ENCODE results near the gene APOA1. TPM values are rescaled to one million over a fixed set of nuclear protein-coding genes. Genes with fewer than 3 reads are reported as not detected.

Gene APOA1
- total RNA-seq, 1 donor: under 0.01 TPM

GRCh38 chr11:116814502-116814901 lies 22.9 kb downstream of the APOA1 start:
- Histone ChIP-seq H3K4me3 (ENCODE audit: insufficient read depth, low read length) (no peak overlapping the region), H2AFZ (ENCODE audit: low read length) (no peak overlapping the region), H3K27me3 (ENCODE audit: insufficient read depth, low read length) (no peaks in the 10 kb centered on the region), H3K27ac (ENCODE audit: low read depth, low read length) (peak overlapping the region; percentile 7), H3K79me2 (ENCODE audit: insufficient read depth, low read length) (no peaks in the 10 kb centered on the region), H3K4me2 (ENCODE audit: insufficient read depth, low read length) (no peak overlapping the region), H3K4me1 (ENCODE audit: insufficient read depth, low read length) (peaks cover 6% of the 10 kb centered on the region), H3K9me3 (ENCODE audit: low read depth, low read length) (no peaks in the 10 kb centered on the region), H4K20me1 (ENCODE audit: insufficient read depth, low read length) (no peaks in the 10 kb centered on the region), H3K36me3 (ENCODE audit: insufficient read depth, low read length) (no peaks in the 10 kb centered on the region)
- TF ChIP-seq CTCF (IDR thresholded peaks at IDR 0.05; ENCODE audit: extremely low read depth, low read depth, low read length): no peak
- no peak for DNase-seq (ENCODE audit: insufficient read length, low spot score, missing footprints)

- Histone ChIP-seq H3K4me1 (ENCODE audit: insufficient read depth, low read length) (peaks cover 10% of the 10 kb centered on the region), H3K79me2 (ENCODE audit: insufficient read depth, low read length) (no peaks in the 10 kb centered on the region), H3K27ac (ENCODE audit: low read depth, low read length) (peak overlapping the region; percentile 52), H2AFZ (ENCODE audit: low read length) (peak overlapping the region; percentile 14), H3K36me3 (ENCODE audit: insufficient read depth, low read length) (no peaks in the 10 kb centered on the region), H3K9me3 (ENCODE audit: low read depth, low read length) (no peaks in the 10 kb centered on the region), H3K27me3 (ENCODE audit: insufficient read depth, low read length) (no peaks in the 10 kb centered on the region), H3K4me2 (ENCODE audit: insufficient read depth, low read length) (no peak overlapping the region), H4K20me1 (ENCODE audit: insufficient read depth, low read length) (no peaks in the 10 kb centered on the region), H3K4me3 (ENCODE audit: insufficient read depth, low read length) (no peak overlapping the region)
- no peak for TF ChIP-seq CTCF (IDR thresholded peaks at IDR 0.05; ENCODE audit: extremely low read depth, low read depth, low read length)
- no peak for DNase-seq (ENCODE audit: insufficient read length, low spot score, missing footprints)
Measured at GRCh38 chr11:116813781-116814471, 23.5 kb downstream of the APOA1 start.

GRCh38 chr11:116813170-116813569 lies 24.3 kb downstream of the APOA1 start:
- H3K4me3 ChIP-seq (ENCODE audit: insufficient read depth, low read length): no peak overlapping the region
- no peaks in the 10 kb centered on the region for H4K20me1 ChIP-seq (ENCODE audit: insufficient read depth, low read length)
- no peak overlapping the region for H3K27ac ChIP-seq (ENCODE audit: low read depth, low read length)
- no peak overlapping the region for H3K4me2 ChIP-seq (ENCODE audit: insufficient read depth, low read length)
- no peak for DNase-seq (ENCODE audit: insufficient read length, low spot score, missing footprints)
- peaks cover 16% of the 10 kb centered on the region for H3K4me1 ChIP-seq (ENCODE audit: insufficient read depth, low read length)
- no peak overlapping the region for H2AFZ ChIP-seq (ENCODE audit: low read length)
- no peaks in the 10 kb centered on the region for H3K27me3 ChIP-seq (ENCODE audit: insufficient read depth, low read length)
- H3K79me2 ChIP-seq (ENCODE audit: insufficient read depth, low read length): no peaks in the 10 kb centered on the region
- H3K36me3 ChIP-seq (ENCODE audit: insufficient read depth, low read length): no peaks in the 10 kb centered on the region
- no peaks in the 10 kb centered on the region for H3K9me3 ChIP-seq (ENCODE audit: low read depth, low read length)
- no peak for TF ChIP-seq CTCF (IDR thresholded peaks at IDR 0.05; ENCODE audit: extremely low read depth, low read depth, low read length)

- no peak overlapping the region for H3K4me3 ChIP-seq (ENCODE audit: insufficient read depth, low read length)
- no peaks in the 10 kb centered on the region for H3K9me3 ChIP-seq (ENCODE audit: low read depth, low read length)
- DNase-seq (ENCODE audit: insufficient read length, low spot score, missing footprints): no peak
- no peak for TF ChIP-seq CTCF (IDR thresholded peaks at IDR 0.05; ENCODE audit: extremely low read depth, low read depth, low read length)
- H3K27me3 ChIP-seq (ENCODE audit: insufficient read depth, low read length): no peaks in the 10 kb centered on the region
- H3K4me1 ChIP-seq (ENCODE audit: insufficient read depth, low read length): peaks cover 16% of the 10 kb centered on the region
- no peak overlapping the region for H3K27ac ChIP-seq (ENCODE audit: low read depth, low read length)
- H2AFZ ChIP-seq (ENCODE audit: low read length): no peak overlapping the region
- no peaks in the 10 kb centered on the region for H3K79me2 ChIP-seq (ENCODE audit: insufficient read depth, low read length)
- no peaks in the 10 kb centered on the region for H3K36me3 ChIP-seq (ENCODE audit: insufficient read depth, low read length)
- no peak overlapping the region for H3K4me2 ChIP-seq (ENCODE audit: insufficient read depth, low read length)
- no peaks in the 10 kb centered on the region for H4K20me1 ChIP-seq (ENCODE audit: insufficient read depth, low read length)
Measured at GRCh38 chr11:116812109-116812508, 25.3 kb downstream of the APOA1 start.

Data from osteoblast (primary cell).